ENCODE measurements around the gene CRACR2A.

- no peak for TF ChIP-seq POLR2A (IDR thresholded peaks at IDR 0.05)
- no peak for TF ChIP-seq POLR2AphosphoS5 (IDR thresholded peaks at IDR 0.05)
These were observed 125.6 kb downstream of the CRACR2A start for GRCh38 chr12:3627336-3627735.
